ENCODE data around the gene TDRD7.
A peak's percentile ranks its signal among the peaks of the same experiment; 100 is the strongest.

TDRD7 gene

DNA sequence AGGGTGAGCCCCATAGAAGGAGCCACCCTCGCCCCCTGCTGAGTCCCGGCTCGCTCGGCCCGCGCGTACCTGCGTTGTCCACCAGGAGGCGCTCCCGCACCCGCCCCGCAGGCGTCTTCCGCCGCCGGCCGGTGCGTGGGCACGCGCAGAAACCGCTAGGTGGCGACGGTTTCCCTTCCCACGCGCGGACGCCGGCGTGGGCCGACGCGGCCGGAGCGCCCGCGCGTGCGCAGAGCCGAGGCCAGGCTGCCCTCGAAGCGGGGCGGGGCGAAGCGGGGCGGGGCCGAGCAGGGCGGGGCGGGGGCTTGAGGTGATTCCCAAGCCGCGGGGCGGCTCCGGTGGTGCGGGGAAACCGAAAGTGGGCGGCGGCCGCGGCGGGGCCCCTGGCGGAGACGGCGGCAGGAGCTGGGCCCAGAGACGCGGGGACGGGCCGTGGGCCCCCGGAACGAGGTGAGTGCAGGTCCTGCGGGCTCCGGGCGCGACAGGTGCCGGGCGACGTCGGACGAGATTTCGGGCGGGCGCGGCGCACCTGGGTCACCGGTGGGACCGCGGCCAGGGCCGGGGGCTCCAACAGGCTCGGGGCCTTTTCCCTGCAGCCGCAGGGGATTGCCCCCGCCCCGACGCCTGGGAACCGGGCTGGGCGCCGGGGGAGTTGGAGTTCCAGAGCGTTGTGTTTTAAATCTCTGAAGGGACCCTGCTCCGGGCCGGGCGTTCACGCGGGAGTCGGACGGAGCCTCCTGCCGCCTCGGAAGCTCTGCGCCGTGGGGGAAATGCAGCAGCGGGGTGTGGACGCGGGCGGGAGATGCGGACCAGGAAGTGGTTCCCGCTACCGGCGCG lies at the start of gene TDRD7 (continued):
- TF ChIP-seq ZNF324 (tag by site-specific recombination; IDR thresholded peaks at IDR 0.05) (no peak), OVOL3 (tag by site-specific recombination; IDR thresholded peaks at IDR 0.05) (no peak), SP3 (tag by site-specific recombination; IDR thresholded peaks at IDR 0.05) (no peak), ZNF785 (tag by site-specific recombination; IDR thresholded peaks at IDR 0.05) (peak; percentile 99), ZNF24 (tag by site-specific recombination; IDR thresholded peaks at IDR 0.05) (no peak), ZNF292 (tag by site-specific recombination; IDR thresholded peaks at IDR 0.05; ENCODE audit: borderline replicate concordance, low read depth) (no peak), KLF8 (tag by site-specific recombination; IDR thresholded peaks at IDR 0.05) (0 out of 2 replicates have a peak, but pooled peaks have one; percentile 32), REPIN1 (tag by site-specific recombination; IDR thresholded peaks at IDR 0.05; ENCODE audit: low read depth) (no peak), ZNF140 (tag by site-specific recombination; IDR thresholded peaks at IDR 0.05) (no peak), ZNF560 (tag by site-specific recombination; IDR thresholded peaks at IDR 0.05; ENCODE audit: borderline replicate concordance) (no peak), ZIC2 (tag by site-specific recombination; IDR thresholded peaks at IDR 0.05) (peak; percentile 55; the same call in 1 of the 2 replicates), ZBTB1 (tag by site-specific recombination; IDR thresholded peaks at IDR 0.05) (no peak), ZNF707 (tag by site-specific recombination; IDR thresholded peaks at IDR 0.05) (no peak), GFI1B (tag by site-specific recombination; IDR thresholded peaks at IDR 0.05) (no peak), ZNF629 (tag by site-specific recombination; IDR thresholded peaks at IDR 0.05) (no peak), YY1 (tag by site-specific recombination; IDR thresholded peaks at IDR 0.05) (no peak), ZNF174 (tag by site-specific recombination; IDR thresholded peaks at IDR 0.05) (no peak)
- TF ChIP-seq, protein P1, sequence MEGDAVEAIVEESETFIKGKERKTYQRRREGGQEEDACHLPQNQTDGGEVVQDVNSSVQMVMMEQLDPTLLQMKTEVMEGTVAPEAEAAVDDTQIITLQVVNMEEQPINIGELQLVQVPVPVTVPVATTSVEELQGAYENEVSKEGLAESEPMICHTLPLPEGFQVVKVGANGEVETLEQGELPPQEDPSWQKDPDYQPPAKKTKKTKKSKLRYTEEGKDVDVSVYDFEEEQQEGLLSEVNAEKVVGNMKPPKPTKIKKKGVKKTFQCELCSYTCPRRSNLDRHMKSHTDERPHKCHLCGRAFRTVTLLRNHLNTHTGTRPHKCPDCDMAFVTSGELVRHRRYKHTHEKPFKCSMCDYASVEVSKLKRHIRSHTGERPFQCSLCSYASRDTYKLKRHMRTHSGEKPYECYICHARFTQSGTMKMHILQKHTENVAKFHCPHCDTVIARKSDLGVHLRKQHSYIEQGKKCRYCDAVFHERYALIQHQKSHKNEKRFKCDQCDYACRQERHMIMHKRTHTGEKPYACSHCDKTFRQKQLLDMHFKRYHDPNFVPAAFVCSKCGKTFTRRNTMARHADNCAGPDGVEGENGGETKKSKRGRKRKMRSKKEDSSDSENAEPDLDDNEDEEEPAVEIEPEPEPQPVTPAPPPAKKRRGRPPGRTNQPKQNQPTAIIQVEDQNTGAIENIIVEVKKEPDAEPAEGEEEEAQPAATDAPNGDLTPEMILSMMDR (tag by site-specific recombination; IDR thresholded peaks at IDR 0.05), result peak; percentile 79
- TF ChIP-seq, protein P2, sequence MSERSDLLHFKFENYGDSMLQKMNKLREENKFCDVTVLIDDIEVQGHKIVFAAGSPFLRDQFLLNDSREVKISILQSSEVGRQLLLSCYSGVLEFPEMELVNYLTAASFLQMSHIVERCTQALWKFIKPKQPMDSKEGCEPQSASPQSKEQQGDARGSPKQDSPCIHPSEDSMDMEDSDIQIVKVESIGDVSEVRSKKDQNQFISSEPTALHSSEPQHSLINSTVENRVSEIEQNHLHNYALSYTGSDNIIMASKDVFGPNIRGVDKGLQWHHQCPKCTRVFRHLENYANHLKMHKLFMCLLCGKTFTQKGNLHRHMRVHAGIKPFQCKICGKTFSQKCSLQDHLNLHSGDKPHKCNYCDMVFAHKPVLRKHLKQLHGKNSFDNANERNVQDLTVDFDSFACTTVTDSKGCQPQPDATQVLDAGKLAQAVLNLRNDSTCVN (tag by site-specific recombination; optimal IDR thresholded peaks at IDR 0.05), result peak; percentile 60
- TF ChIP-seq, protein P3, sequence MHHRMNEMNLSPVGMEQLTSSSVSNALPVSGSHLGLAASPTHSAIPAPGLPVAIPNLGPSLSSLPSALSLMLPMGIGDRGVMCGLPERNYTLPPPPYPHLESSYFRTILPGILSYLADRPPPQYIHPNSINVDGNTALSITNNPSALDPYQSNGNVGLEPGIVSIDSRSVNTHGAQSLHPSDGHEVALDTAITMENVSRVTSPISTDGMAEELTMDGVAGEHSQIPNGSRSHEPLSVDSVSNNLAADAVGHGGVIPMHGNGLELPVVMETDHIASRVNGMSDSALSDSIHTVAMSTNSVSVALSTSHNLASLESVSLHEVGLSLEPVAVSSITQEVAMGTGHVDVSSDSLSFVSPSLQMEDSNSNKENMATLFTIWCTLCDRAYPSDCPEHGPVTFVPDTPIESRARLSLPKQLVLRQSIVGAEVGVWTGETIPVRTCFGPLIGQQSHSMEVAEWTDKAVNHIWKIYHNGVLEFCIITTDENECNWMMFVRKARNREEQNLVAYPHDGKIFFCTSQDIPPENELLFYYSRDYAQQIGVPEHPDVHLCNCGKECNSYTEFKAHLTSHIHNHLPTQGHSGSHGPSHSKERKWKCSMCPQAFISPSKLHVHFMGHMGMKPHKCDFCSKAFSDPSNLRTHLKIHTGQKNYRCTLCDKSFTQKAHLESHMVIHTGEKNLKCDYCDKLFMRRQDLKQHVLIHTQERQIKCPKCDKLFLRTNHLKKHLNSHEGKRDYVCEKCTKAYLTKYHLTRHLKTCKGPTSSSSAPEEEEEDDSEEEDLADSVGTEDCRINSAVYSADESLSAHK (tag by site-specific recombination; IDR thresholded peaks at IDR 0.05), result no peak
- TF ChIP-seq, protein P4, sequence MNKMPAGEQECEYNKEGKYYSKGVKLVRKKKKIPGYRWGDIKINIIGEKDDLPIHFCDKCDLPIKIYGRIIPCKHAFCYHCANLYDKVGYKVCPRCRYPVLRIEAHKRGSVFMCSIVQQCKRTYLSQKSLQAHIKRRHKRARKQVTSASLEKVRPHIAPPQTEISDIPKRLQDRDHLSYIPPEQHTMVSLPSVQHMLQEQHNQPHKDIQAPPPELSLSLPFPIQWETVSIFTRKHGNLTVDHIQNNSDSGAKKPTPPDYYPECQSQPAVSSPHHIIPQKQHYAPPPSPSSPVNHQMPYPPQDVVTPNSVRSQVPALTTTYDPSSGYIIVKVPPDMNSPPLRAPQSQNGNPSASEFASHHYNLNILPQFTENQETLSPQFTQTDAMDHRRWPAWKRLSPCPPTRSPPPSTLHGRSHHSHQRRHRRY (tag by site-specific recombination; IDR thresholded peaks at IDR 0.05), result no peak
- TF ChIP-seq, protein P5, sequence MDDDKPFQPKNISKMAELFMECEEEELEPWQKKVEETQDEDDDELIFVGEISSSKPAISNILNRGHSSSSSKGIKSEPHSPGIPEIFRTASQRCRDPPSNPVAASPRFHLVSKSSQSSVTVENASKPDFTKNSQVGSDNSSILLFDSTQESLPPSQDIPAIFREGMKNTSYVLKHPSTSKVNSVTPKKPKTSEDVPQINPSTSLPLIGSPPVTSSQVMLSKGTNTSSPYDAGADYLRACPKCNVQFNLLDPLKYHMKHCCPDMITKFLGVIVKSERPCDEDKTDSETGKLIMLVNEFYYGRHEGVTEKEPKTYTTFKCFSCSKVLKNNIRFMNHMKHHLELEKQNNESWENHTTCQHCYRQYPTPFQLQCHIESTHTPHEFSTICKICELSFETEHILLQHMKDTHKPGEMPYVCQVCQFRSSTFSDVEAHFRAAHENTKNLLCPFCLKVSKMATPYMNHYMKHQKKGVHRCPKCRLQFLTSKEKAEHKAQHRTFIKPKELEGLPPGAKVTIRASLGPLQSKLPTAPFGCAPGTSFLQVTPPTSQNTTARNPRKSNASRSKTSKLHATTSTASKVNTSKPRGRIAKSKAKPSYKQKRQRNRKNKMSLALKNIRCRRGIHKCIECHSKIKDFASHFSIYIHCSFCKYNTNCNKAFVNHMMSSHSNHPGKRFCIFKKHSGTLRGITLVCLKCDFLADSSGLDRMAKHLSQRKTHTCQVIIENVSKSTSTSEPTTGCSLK (tag by site-specific recombination; IDR thresholded peaks at IDR 0.05), result no peak
- TF ChIP-seq, protein P6, sequence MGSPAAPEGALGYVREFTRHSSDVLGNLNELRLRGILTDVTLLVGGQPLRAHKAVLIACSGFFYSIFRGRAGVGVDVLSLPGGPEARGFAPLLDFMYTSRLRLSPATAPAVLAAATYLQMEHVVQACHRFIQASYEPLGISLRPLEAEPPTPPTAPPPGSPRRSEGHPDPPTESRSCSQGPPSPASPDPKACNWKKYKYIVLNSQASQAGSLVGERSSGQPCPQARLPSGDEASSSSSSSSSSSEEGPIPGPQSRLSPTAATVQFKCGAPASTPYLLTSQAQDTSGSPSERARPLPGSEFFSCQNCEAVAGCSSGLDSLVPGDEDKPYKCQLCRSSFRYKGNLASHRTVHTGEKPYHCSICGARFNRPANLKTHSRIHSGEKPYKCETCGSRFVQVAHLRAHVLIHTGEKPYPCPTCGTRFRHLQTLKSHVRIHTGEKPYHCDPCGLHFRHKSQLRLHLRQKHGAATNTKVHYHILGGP (tag by site-specific recombination; IDR thresholded peaks at IDR 0.05), result no peak
- TF ChIP-seq, protein P7, sequence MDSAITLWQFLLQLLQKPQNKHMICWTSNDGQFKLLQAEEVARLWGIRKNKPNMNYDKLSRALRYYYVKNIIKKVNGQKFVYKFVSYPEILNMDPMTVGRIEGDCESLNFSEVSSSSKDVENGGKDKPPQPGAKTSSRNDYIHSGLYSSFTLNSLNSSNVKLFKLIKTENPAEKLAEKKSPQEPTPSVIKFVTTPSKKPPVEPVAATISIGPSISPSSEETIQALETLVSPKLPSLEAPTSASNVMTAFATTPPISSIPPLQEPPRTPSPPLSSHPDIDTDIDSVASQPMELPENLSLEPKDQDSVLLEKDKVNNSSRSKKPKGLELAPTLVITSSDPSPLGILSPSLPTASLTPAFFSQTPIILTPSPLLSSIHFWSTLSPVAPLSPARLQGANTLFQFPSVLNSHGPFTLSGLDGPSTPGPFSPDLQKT (IDR thresholded peaks at IDR 0.05; ENCODE audit: borderline replicate concordance, low read depth, low read length), result no peak
- TF ChIP-seq, protein P8, sequence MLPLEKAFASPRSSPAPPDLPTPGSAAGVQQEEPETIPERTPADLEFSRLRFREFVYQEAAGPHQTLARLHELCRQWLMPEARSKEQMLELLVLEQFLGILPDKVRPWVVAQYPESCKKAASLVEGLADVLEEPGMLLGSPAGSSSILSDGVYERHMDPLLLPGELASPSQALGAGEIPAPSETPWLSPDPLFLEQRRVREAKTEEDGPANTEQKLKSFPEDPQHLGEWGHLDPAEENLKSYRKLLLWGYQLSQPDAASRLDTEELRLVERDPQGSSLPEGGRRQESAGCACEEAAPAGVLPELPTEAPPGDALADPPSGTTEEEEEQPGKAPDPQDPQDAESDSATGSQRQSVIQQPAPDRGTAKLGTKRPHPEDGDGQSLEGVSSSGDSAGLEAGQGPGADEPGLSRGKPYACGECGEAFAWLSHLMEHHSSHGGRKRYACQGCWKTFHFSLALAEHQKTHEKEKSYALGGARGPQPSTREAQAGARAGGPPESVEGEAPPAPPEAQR (tag by site-specific recombination; IDR thresholded peaks at IDR 0.05), result no peak

All from HEK293 (cell line).